HUES64 (cell line): ENCODE data around the gene KCNJ11.

ENCODE experiments used
- H3K27ac ChIP-seq: 2 replicates; pipeline ENCODE4 v1.7.0; 2013; ENCODE audit warnings: low read depth, low read length, inconsistent platforms
- H3K27me3 ChIP-seq: 2 replicates; pipeline ENCODE4 v1.6.1; 2013; ENCODE audit warnings: mild to moderate bottlenecking, low read length; ENCODE audit not compliant: insufficient read depth
- H3K36me3 ChIP-seq: 2 replicates; pipeline ENCODE4 v1.6.1; 2013; ENCODE audit warnings: mild to moderate bottlenecking, low read length; ENCODE audit not compliant: insufficient read depth
- H3K4me1 ChIP-seq: 2 replicates; pipeline ENCODE4 v1.6.1; 2013; ENCODE audit warnings: mild to moderate bottlenecking, low read length, moderate library complexity; ENCODE audit not compliant: insufficient read depth
- H3K4me3 ChIP-seq: 2 replicates; pipeline ENCODE4 v1.5.1; 2013; ENCODE audit warnings: mild to moderate bottlenecking, low read length, moderate library complexity
- H3K9ac ChIP-seq: 2 replicates; pipeline ENCODE4 v1.6.1; 2013; ENCODE audit warnings: mild to moderate bottlenecking, low read depth, low read length
- H3K9me3 ChIP-seq: 2 replicates; pipeline ENCODE4 v1.6.1; 2013; ENCODE audit warnings: low read depth, low read length; ENCODE audit not compliant: insufficient read depth
- WGBS: fragments of 150-250, 120-280 bp; methylation state at CpG from one replicate; pipeline ENCODE4 v1.1.7; 2013; ENCODE audit warnings: missing lambda C conversion rate; 5-methylcytosine and 5-hydroxymethylcytosine counted together

KCNJ11 gene

DNA sequence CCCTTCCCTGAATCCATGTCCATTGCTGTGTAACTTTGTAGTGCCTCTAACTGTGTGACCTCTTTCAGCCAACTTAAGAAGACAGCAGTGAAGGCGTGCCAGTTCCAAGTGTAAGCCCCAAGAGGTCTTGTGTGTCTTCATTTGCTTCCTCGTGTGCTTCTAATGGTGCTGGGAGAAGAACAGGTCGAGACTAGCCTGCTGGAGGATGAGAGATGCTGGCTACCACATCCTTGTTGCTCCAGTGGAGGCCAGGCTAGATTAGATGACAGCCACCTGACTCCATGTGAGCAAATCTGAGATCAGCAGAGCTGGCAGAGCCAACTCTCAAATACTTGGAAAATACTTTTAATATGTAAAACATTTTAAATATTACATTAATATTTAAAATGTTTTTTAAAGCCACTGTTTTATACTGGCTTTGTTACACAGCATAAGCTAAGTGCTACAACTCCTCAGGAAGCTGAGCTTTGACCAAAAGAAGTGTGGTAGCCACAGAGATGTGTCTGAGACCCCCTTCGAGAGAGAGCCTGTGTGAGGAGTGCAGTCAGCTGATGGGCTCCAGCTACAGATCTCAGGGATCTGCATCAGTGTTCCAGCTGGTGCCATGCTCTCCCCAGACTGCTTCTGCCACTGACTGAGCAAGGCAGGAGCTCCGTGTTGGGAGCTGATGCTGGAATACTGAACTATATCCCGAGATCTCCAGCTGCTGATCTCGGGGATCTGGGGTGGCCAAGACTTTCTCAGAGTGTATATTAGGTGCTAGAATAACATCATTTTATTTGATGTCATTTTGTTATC lies 8.9 kb downstream of the KCNJ11 start:
- H3K4me3 ChIP-seq, result no peak overlapping the region
- H3K4me1 ChIP-seq, result no peaks in the 10 kb centered on the region
- H3K27ac ChIP-seq, result no peak overlapping the region
- 88% methylated on average over 7 of the region's 7 CpGs for whole genome bisulfite sequencing
- H3K27me3 ChIP-seq, result no peaks in the 10 kb centered on the region
- H3K36me3 ChIP-seq, result no peaks in the 10 kb centered on the region
- H3K9ac ChIP-seq, result no peak overlapping the region
- peaks cover 20% of the 10 kb centered on the region for H3K9me3 ChIP-seq

DNA sequence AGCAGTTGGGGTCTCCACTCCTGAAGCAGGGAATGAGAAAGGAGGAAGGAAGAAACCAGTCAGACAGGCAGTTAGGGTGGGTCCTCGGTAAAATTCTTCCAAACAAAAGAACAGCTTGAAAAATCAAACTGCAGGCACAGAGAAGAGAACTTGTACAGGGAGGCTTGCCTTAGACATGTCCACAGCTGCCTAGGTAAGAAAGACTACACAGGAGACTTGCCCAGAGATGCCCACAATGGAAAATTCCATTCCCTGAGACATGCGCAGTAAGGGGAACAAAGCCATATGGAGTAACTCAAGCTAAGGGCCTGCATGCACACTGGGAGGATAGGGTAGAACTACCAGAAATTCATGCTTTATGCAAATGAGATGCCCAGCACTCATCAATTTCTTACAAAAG lies 9.8 kb downstream of the KCNJ11 start:
- H3K27ac ChIP-seq, result no peak overlapping the region
- no peak overlapping the region for H3K9ac ChIP-seq
- H3K27me3 ChIP-seq, result no peaks in the 10 kb centered on the region
- WGBS, result 95% methylated on average over 2 of the region's 2 CpGs
- no peaks in the 10 kb centered on the region for H3K36me3 ChIP-seq
- no peak overlapping the region for H3K4me3 ChIP-seq
- H3K4me1 ChIP-seq, result no peaks in the 10 kb centered on the region
- peaks cover 27% of the 10 kb centered on the region for H3K9me3 ChIP-seq

DNA sequence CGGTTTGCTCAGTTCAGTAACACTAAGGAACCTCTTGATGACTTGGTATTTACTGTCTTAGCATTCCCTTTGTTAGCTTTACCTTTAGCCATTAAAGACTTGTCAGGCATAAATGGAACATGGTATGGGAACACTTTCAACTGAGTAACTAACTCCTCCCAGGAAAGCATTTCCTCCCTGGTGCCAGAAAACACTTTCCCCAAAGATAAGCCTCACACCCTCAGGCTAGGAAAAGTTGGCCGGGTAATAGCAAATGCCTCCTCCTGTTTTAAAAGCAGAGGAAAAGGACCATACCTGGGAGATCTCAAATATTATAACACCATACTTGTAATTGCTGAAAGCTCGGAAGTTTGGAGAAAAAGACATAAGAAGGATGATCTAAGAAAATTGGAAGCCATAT lies 12.0 kb downstream of the KCNJ11 start:
- H3K9me3 ChIP-seq, result peaks cover 48% of the 10 kb centered on the region
- H3K9ac ChIP-seq, result no peak overlapping the region
- H3K4me1 ChIP-seq, result no peaks in the 10 kb centered on the region
- H3K36me3 ChIP-seq, result no peaks in the 10 kb centered on the region
- no peaks in the 10 kb centered on the region for H3K27me3 ChIP-seq
- H3K27ac ChIP-seq, result no peak overlapping the region
- no peak overlapping the region for H3K4me3 ChIP-seq
- 87% methylated on average over 3 of the region's 3 CpGs for WGBS

DNA sequence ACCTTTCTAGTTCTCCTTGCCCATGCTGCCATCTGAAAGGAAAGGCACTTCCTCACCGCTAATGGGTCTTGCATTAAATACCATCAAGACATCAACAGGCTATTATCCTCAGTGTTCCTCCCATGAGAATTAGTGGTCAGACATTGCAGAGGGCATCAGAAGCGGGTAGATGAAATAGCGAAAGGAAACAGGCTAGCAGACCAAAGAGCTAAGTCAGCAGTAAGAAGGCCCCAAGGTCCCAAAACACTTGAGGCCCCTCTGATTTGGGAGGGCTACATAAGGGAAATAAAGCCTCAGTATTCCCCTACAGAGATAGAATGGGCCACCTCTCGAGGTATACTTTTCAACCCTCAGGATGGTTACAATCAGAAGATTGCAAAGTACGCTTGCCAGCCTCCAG lies 12.9 kb downstream of the KCNJ11 start:
- Histone ChIP-seq H3K36me3 (no peaks in the 10 kb centered on the region), H3K27ac (no peak overlapping the region), H3K9me3 (peaks cover 58% of the 10 kb centered on the region), H3K4me1 (no peaks in the 10 kb centered on the region), H3K9ac (no peak overlapping the region), H3K27me3 (no peaks in the 10 kb centered on the region), H3K4me3 (no peak overlapping the region)
- WGBS, result 96% methylated on average over 5 of the region's 5 CpGs

DNA sequence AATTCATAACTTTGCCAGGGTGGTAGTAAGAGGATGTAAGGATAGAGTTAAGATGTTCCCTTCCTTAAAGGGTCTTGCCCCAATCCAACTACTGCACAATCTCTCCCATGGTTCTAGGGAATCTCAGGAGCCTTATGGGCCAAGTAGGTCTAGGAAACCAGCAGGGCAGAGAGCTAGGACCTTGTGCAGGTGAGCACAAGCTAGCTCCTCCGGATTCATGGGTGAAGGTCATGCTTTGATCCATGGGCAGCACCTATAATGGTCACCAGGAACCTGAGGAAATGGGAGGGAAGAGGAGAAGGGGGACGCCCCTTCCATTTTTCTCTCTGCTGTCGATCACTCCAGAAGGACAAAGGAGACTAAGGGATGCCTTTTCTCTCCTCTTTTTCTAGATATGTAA lies 16.8 kb downstream of the KCNJ11 start:
- Histone ChIP-seq H3K27me3 (no peaks in the 10 kb centered on the region), H3K4me1 (no peaks in the 10 kb centered on the region), H3K4me3 (no peak overlapping the region), H3K36me3 (no peaks in the 10 kb centered on the region), H3K9ac (no peak overlapping the region), H3K9me3 (peaks cover 61% of the 10 kb centered on the region), H3K27ac (no peak overlapping the region)
- WGBS, result 67% methylated on average over 3 of the region's 3 CpGs

DNA sequence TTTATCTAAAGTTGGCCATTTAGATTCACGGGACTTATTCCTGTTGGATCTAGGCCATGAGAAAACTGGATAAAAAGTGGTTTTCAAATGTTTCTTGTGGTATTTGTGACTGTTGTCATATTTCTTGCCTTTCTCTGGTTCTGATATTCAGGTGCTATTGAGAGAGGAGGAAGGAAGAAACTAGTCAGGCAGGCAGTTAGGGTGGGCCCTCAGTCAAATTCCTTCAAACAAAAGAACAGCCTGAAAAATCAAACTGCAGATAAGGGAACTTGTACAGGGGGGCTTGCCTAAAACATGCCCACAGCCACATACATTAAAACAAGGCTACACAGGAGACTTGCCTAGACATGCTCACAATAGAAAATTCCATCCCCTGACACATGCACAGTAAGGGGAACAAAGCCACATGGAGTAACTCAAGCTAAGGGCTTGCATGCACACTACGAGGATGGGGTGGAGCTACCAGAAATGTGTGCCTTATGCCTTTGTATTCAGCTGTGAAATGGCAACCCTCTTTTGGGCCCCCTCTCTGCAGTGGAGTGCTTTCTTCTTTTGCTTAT lies 18.7 kb downstream of the KCNJ11 start:
- Histone ChIP-seq H3K27ac (no peak overlapping the region), H3K36me3 (no peaks in the 10 kb centered on the region), H3K27me3 (no peaks in the 10 kb centered on the region), H3K9me3 (peaks cover 61% of the 10 kb centered on the region), H3K9ac (no peak overlapping the region), H3K4me1 (no peaks in the 10 kb centered on the region), H3K4me3 (no peak overlapping the region)
- 96% methylated on average over 2 of the region's 2 CpGs for WGBS

DNA sequence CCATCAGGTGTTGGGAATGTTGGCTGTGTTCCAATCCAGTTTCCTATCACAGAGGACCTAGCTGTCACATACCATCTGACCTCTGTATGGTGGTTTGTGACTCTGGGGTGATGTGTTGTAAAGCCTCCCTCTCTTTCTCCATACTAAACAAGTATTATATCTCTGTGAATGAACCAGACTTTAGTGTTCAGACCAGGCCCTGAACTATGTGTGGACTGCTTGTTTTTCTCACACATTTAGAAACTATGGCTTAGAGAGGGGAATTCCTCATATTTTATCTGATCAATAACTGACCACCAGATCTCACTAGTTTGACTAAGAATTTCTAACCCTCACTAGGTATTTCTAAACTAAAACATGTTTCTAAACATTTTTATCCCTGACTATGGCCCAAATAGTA lies 19.4 kb downstream of the KCNJ11 start:
- no peak overlapping the region for H3K4me3 ChIP-seq
- no peaks in the 10 kb centered on the region for H3K4me1 ChIP-seq
- H3K27ac ChIP-seq, result no peak overlapping the region
- no peaks in the 10 kb centered on the region for H3K36me3 ChIP-seq
- no peaks in the 10 kb centered on the region for H3K27me3 ChIP-seq
- H3K9ac ChIP-seq, result no peak overlapping the region
- peaks cover 59% of the 10 kb centered on the region for H3K9me3 ChIP-seq

DNA sequence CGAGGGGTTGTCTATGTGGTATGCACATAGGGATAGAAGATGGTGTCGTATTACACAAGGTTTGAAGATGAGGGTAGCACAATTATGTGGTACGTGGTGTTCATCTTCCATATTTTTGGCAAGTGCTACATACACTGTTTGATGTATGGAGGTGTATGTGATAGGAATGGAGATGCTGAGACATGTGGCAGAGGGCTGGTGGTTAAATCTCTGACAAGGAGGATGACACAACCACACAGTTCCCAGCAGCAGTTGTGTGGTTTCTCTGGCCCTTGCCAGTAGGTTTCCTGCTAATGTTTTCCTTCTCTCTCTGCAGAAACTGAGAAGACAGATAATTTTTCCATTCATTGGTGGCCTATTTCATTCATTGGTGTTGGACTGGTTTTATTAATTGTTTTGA lies 19.9 kb downstream of the KCNJ11 start:
- Histone ChIP-seq H3K4me1 (no peaks in the 10 kb centered on the region), H3K9me3 (peaks cover 53% of the 10 kb centered on the region), H3K27me3 (no peaks in the 10 kb centered on the region), H3K27ac (no peak overlapping the region), H3K9ac (no peak overlapping the region), H3K36me3 (no peaks in the 10 kb centered on the region), H3K4me3 (no peak overlapping the region)
- 90% methylated on average over 3 of the region's 3 CpGs for WGBS

DNA sequence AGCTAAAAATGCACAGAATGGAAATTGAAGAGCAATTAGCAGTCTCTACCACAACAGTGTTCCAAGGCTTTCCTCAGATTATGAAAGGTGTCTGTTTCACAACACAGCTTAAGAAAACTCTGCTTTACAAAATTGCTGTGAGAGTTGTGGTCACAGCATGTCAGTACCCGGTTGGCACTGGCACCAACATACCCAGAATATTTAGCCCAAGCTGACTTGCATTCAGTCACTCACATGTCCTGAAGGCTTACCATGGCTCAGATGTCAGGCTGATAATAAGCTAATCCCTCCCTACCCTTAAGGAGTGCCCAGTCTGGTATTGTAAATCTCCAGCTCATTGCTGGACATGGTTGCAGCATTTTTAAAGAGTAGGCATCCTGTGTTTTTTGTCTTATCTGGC lies 22.0 kb downstream of the KCNJ11 start:
- H3K36me3 ChIP-seq, result no peaks in the 10 kb centered on the region
- H3K9ac ChIP-seq, result no peak overlapping the region
- WGBS, result 82% methylated on average over 1 of the region's 1 CpG
- no peaks in the 10 kb centered on the region for H3K27me3 ChIP-seq
- H3K4me3 ChIP-seq, result no peak overlapping the region
- no peak overlapping the region for H3K27ac ChIP-seq
- H3K4me1 ChIP-seq, result no peaks in the 10 kb centered on the region
- H3K9me3 ChIP-seq, result peaks cover 33% of the 10 kb centered on the region

DNA sequence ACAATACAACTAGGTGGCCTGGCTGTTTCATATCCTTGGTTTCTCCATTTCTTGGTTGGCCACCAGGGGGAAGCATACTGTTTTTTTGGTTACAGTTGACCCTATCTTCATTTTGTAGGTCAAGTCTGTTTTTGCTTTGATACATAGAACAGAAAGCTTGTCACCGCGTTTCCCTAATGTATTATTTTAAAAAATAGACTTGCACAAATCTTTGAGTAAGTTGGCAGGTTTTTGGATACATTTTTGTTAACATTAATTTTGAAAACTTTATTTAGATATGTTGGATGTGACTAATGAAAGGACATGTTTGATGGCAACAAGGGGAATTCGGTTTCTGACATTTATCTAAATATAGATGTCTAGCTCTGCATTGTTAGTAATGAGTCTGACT lies 33.9 kb downstream of the KCNJ11 start:
- Histone ChIP-seq H3K27me3 (peaks cover 52% of the 10 kb centered on the region), H3K4me3 (no peak overlapping the region), H3K9me3 (no peaks in the 10 kb centered on the region), H3K9ac (no peak overlapping the region), H3K36me3 (no peaks in the 10 kb centered on the region), H3K27ac (no peak overlapping the region), H3K4me1 (peaks cover 11% of the 10 kb centered on the region; the same call in 1 of the 2 replicates)
- WGBS, result 96% methylated on average over 1 of the region's 3 CpGs

DNA sequence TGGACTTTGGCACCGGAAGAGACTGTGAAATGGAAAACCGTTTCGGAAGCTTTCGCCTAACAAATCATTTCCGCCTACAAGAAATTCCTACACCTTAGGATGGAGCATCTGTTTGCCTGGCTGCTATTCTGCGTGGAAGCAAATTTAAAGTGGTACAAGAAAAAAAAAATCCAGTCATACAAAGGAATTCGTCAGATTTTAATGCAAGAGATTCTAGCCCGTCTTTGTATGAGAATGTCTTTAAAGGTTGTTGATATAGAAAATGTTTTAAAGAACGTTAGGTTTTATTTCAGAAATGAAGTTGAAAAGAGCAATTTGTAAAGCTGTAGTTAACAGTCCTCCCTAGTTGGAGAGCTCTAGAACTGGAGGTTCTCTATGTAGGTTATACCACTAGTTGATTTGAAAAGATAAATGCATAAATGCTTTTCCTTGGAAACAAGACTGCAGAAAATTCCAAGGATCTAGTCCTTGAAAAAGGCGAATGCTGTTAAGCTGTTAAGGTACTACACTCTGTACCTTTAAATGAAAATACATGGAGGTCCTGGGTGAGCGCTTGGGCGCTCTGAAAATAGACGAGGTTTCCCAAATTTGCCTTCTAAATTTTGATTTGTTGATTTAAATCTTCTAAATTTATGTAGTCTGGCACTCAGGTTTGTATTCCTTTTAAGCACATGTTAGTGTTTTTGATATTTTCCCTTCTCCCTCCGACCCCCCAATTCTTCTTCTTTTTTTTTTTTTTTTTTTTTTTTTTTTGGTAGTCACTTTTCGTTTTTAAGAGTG lies 34.4 kb downstream of the KCNJ11 start:
- Histone ChIP-seq H3K4me3 (peak overlapping the region; percentile 56), H3K9me3 (no peaks in the 10 kb centered on the region), H3K36me3 (no peaks in the 10 kb centered on the region), H3K4me1 (peaks cover 11% of the 10 kb centered on the region; the same call in 1 of the 2 replicates), H3K27me3 (peaks cover 57% of the 10 kb centered on the region), H3K27ac (no peak overlapping the region), H3K9ac (peak overlapping the region; percentile 42)
- WGBS, result 15% methylated on average over 14 of the region's 15 CpGs
